T-helper 1 cell treated with Interleukin-12 subunit alpha and Interleukin-12 subunit beta and Interleukin-4 antibody, amounts not matched to agents 30 μg/mL and 1 μg/mL, for 36 hours (primary cell): ENCODE measurements around the gene TMPRSS9.

Experiments used
- H3K27ac Mint-ChIP-seq: one replicate; pipeline ENCODE4 v1.8.0; 2021; ENCODE audit warnings: mild to moderate bottlenecking, mixed read lengths
- H3K27me3 Mint-ChIP-seq: one replicate; pipeline ENCODE4 v1.8.0; 2021; ENCODE audit warnings: low read depth, mixed read lengths
- H3K36me3 Mint-ChIP-seq: one replicate; pipeline ENCODE4 v1.8.0; 2021; ENCODE audit warnings: low read depth, mixed read lengths
- H3K4me1 Mint-ChIP-seq: one replicate; pipeline ENCODE4 v1.8.0; 2021; ENCODE audit warnings: low read depth, mixed read lengths
- H3K4me3 Mint-ChIP-seq: one replicate; pipeline ENCODE4 v1.8.0; 2021; ENCODE audit warnings: mild to moderate bottlenecking, moderate library complexity, mixed read lengths
- H3K9me3 Mint-ChIP-seq: one replicate; pipeline ENCODE4 v1.8.0; 2021; ENCODE audit warnings: mixed read lengths

TMPRSS9 gene

DNA sequence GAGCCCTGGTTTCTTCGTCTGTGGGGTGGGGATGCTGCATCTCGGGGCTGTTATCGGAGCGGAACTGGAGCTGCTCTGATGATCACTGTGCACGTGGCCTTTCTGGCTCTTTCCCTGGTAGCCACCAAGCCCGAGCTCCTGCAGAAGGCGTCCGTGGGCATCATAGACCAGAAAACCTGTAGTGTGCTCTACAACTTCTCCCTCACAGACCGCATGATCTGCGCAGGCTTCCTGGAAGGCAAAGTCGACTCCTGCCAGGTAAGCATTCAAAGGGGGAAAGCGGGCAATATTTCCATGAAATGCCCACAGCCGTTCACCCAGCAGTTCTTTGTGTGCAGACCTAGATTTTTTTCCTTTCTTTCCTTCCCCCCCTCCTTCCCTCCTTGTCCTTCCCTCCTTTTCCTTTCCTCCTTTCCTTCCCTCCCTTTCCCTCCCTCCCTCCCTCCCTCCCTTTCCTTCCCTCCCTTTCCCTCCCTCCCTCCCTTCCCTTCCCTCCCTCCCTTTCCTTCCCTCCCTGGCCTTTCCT lies 57.9 kb downstream of the TMPRSS9 start:
- Mint-ChIP-seq H3K36me3 (no peaks in the 10 kb centered on the region), H3K4me3 (no peak overlapping the region), H3K27ac (no peak overlapping the region)

GRCh38 chr19:2419754-2420153 lies 59.7 kb downstream of the TMPRSS9 start:
- H3K9me3 Mint-ChIP-seq = no peaks in the 10 kb centered on the region
- H3K36me3 Mint-ChIP-seq = no peaks in the 10 kb centered on the region
- no peaks in the 10 kb centered on the region for H3K27me3 Mint-ChIP-seq
- H3K4me1 Mint-ChIP-seq = no peaks in the 10 kb centered on the region
- no peak overlapping the region for H3K27ac Mint-ChIP-seq
- H3K4me3 Mint-ChIP-seq = no peak overlapping the region

More for the DNA sequence above, 57.9 kb downstream of the TMPRSS9 start:
- Mint-ChIP-seq H3K27me3 (no peaks in the 10 kb centered on the region), H3K4me1 (no peaks in the 10 kb centered on the region), H3K9me3 (no peaks in the 10 kb centered on the region)

GRCh38 chr19:2420490-2420889 lies 60.4 kb downstream of the TMPRSS9 start:
- Mint-ChIP-seq H3K27me3 (no peaks in the 10 kb centered on the region), H3K4me1 (no peaks in the 10 kb centered on the region), H3K27ac (no peak overlapping the region), H3K9me3 (no peaks in the 10 kb centered on the region), H3K4me3 (no peak overlapping the region), H3K36me3 (no peaks in the 10 kb centered on the region)

- no peak overlapping the region for H3K27ac Mint-ChIP-seq
- H3K9me3 Mint-ChIP-seq = no peaks in the 10 kb centered on the region
- H3K4me1 Mint-ChIP-seq = peaks cover 3% of the 10 kb centered on the region
- H3K36me3 Mint-ChIP-seq = peaks cover 2% of the 10 kb centered on the region
- no peaks in the 10 kb centered on the region for H3K27me3 Mint-ChIP-seq
- no peak overlapping the region for H3K4me3 Mint-ChIP-seq
Measured at GRCh38 chr19:2421581-2422306, 61.7 kb downstream of the TMPRSS9 start.

- Mint-ChIP-seq H3K27me3 (no peaks in the 10 kb centered on the region), H3K36me3 (peaks cover 4% of the 10 kb centered on the region), H3K4me3 (no peak overlapping the region), H3K27ac (no peak overlapping the region), H3K9me3 (no peaks in the 10 kb centered on the region), H3K4me1 (peaks cover 6% of the 10 kb centered on the region)
Measured at GRCh38 chr19:2423071-2423914, 63.2 kb downstream of the TMPRSS9 start.

DNA sequence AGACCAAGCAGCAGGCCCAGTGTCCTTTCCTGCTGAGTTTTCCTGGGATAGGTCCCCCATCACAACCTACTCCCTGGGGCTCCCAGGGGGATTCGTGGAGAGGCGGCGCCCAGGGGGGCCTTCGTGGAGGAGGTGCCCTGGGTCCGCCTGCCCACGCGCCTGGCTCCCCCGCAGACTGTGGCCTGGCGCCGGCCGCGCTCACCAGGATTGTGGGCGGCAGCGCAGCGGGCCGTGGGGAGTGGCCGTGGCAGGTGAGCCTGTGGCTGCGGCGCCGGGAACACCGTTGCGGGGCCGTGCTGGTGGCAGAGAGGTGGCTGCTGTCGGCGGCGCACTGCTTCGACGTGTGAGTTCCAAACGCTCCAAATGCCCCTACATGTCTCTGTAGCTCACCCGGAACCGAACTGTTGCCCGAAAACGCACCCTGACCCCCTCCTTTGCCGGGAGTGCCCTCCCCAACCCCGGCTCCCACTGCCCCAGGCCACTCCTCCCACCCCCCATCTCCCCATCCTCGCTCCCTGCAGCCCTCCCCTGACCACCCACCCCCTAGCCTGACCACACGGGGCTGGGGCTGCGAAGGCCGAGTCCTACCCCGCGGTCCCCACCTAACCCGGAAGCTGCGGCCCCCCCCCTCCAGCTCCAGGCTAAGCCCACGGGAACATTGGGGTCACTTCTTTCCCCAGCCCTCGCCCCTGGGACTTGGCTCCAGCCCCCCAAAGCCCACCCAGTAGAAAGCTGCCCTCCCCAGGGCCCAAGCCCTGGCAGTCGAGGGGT lies 64.0 kb downstream of the TMPRSS9 start:
- Mint-ChIP-seq H3K36me3 (peaks cover 4% of the 10 kb centered on the region), H3K4me3 (no peak overlapping the region), H3K27ac (no peak overlapping the region), H3K4me1 (peaks cover 6% of the 10 kb centered on the region), H3K27me3 (no peaks in the 10 kb centered on the region), H3K9me3 (no peaks in the 10 kb centered on the region)

DNA sequence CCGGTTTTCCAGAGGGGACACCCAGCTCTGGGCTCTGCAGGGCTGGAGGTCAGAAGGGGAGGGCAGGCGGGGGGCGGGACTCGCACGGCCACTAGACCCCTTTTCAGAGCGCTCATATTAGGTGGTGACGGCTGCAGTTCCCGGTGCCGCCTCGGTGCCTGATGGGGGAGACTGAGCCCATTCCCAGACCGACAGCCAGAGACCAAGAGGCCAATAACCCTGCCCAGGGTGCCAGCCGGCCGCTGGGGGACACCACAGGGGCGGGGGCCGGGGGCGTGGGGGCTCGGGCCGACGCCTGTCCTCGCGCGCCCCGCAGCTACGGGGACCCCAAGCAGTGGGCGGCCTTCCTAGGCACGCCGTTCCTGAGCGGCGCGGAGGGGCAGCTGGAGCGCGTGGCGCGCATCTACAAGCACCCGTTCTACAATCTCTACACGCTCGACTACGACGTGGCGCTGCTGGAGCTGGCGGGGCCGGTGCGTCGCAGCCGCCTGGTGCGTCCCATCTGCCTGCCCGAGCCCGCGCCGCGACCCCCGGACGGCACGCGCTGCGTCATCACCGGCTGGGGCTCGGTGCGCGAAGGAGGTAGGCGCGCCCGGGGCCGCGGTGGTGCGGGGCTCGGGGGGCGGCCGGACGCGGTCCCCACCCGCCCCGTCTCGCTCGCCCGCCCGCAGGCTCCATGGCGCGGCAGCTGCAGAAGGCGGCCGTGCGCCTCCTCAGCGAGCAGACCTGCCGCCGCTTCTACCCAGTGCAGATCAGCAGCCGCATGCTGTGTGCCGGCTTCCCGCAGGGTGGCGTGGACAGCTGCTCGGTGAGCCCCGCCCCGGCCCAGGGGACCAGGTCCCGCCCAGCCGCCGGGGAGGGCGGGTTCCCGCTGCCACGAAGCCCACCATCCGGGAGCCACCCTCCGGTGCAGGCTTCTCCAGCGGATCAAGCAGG lies 64.9 kb downstream of the TMPRSS9 start:
- H3K27me3 Mint-ChIP-seq = no peaks in the 10 kb centered on the region
- H3K36me3 Mint-ChIP-seq = peaks cover 4% of the 10 kb centered on the region
- no peak overlapping the region for H3K4me3 Mint-ChIP-seq
- H3K27ac Mint-ChIP-seq = no peak overlapping the region
- H3K9me3 Mint-ChIP-seq = no peaks in the 10 kb centered on the region
- peaks cover 6% of the 10 kb centered on the region for H3K4me1 Mint-ChIP-seq

GRCh38 chr19:2425622-2426581 lies 65.8 kb downstream of the TMPRSS9 start:
- Mint-ChIP-seq H3K27ac (peak overlapping the region; percentile 45), H3K36me3 (peaks cover 4% of the 10 kb centered on the region), H3K4me3 (peak overlapping the region; percentile 95), H3K4me1 (peaks cover 6% of the 10 kb centered on the region), H3K9me3 (no peaks in the 10 kb centered on the region), H3K27me3 (no peaks in the 10 kb centered on the region)

GRCh38 chr19:2426611-2427428 lies 66.8 kb downstream of the TMPRSS9 start:
- Mint-ChIP-seq H3K27ac (peak overlapping the region; percentile 95), H3K4me1 (peaks cover 6% of the 10 kb centered on the region), H3K36me3 (peaks cover 7% of the 10 kb centered on the region), H3K4me3 (peak overlapping the region; percentile 95), H3K9me3 (no peaks in the 10 kb centered on the region), H3K27me3 (no peaks in the 10 kb centered on the region)

DNA sequence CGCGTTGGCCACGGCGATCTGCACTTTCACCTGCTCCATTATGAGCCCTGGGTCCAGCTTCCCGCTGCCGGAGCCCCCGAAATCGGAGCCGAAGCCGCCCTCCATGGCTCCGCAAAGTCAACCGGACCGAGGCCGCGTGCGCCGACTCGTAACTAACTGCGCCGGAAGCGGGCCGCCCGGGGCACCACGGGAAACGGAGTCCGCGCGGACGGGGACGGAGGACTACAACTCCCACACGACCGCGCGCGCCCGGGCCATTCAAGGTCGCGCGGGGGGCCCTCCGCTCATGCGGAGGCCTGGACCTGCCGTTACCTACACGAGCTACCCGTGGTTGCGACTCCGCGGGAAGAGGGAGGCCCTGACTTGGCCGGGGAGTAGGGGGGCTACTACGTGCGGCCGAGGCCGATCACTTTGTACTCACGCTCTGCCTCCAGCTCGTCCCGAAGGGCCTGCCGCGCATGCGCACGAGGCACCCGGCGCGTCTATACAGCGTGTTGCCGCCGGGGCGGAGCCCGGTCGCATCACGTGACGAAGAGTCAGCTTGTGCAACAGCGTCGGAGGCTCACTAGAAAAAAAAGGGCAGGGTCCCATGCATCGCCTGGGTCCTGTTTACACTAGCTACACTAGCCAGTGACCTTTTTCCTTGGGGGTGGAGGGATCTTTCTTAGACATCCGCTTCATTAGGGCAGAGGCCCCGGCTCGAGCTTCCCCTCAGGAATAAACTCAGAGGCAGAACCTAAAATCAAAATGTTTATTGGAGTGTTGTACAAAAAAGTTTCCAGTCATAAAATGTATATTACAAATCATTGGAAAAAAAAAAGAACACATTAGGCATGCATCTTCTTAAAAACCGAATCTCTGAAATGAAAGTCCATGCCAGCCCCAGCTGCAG lies 67.6 kb downstream of the TMPRSS9 start, which contains the start of gene TIMM13:
TSS of gene TIMM13 (minus strand) at position 158 of the 892 bp plus-strand sequence. CDS start at position 105, 53 bp downstream.
- H3K4me1 Mint-ChIP-seq = peaks cover 6% of the 10 kb centered on the region
- peaks cover 10% of the 10 kb centered on the region for H3K36me3 Mint-ChIP-seq
- no peaks in the 10 kb centered on the region for H3K9me3 Mint-ChIP-seq
- peak within 1 kb of the TSS; percentile 95 for H3K4me3 Mint-ChIP-seq
- peak within 1 kb of the TSS; percentile 95 for H3K27ac Mint-ChIP-seq
- no peaks in the 10 kb centered on the region for H3K27me3 Mint-ChIP-seq

GRCh38 chr19:2428321-2428690 lies 68.2 kb downstream of the TMPRSS9 start:
- Mint-ChIP-seq H3K27me3 (no peaks in the 10 kb centered on the region), H3K36me3 (peaks cover 10% of the 10 kb centered on the region), H3K9me3 (no peaks in the 10 kb centered on the region), H3K4me3 (no peak overlapping the region), H3K27ac (no peak overlapping the region), H3K4me1 (peaks cover 6% of the 10 kb centered on the region)
